GM18508 (cell line): Measurements from ENCODE around the gene CYB5RL.
"Not testable (repeated sequence)": the region's sequence is repeated elsewhere in the genome, so short reads cannot be mapped to it uniquely, and the experiment has no call there.

Source experiments
- ATAC-seq: cut with Tn5 transposase; IDR thresholded peaks from one replicate; pipeline ENCODE4 v1.9.1; 2021; ENCODE audit warnings: moderate number of reproducible peaks; ENCODE audit not compliant: insufficient read depth, unreplicated experiment

The CYB5RL gene

GRCh38 chr1:54227091-54227602, 27.3 kb upstream of the CYB5RL start:
- ATAC-seq: no peak

GRCh38 chr1:54225986-54226559, 26.2 kb upstream of the CYB5RL start:
- ATAC-seq: no peak

GRCh38 chr1:54225378-54225777, 25.5 kb upstream of the CYB5RL start:
- ATAC-seq: no peak

- ATAC-seq: no peak
Observed at GRCh38 chr1:54224233-54224632, 24.4 kb upstream of the CYB5RL start.

- ATAC-seq: no peak
Observed at GRCh38 chr1:54223441-54224202, 23.8 kb upstream of the CYB5RL start.

GRCh38 chr1:54222711-54223110, 22.9 kb upstream of the CYB5RL start:
- no peak for ATAC-seq

GRCh38 chr1:54221867-54222484, 22.1 kb upstream of the CYB5RL start:
- no peak for ATAC-seq

- ATAC-seq: no peak
Observed at GRCh38 chr1:54221113-54221834, 21.4 kb upstream of the CYB5RL start.

GRCh38 chr1:54220004-54220811, 20.4 kb upstream of the CYB5RL start:
- ATAC-seq: no peak

- ATAC-seq: no peak
Observed at GRCh38 chr1:54219688-54220003, 19.8 kb upstream of the CYB5RL start.

GRCh38 chr1:54218883-54219687, 19.3 kb upstream of the CYB5RL start:
- no peak for ATAC-seq

GRCh38 chr1:54215523-54215922, 15.7 kb upstream of the CYB5RL start:
- no peak for ATAC-seq

GRCh38 chr1:54212872-54213271, 13.0 kb upstream of the CYB5RL start:
- ATAC-seq: no peak

GRCh38 chr1:54207896-54208295, 8.1 kb upstream of the CYB5RL start:
- ATAC-seq: not testable (repeated sequence)

GRCh38 chr1:54207287-54207686, 7.5 kb upstream of the CYB5RL start:
- no peak for ATAC-seq

GRCh38 chr1:54204199-54204598, 4.4 kb upstream of the CYB5RL start:
- ATAC-seq: no peak

GRCh38 chr1:54200519-54200997, 728 bp upstream of the CYB5RL start:
- ATAC-seq: no peak

GRCh38 chr1:54199151-54199764, 572 bp downstream of the CYB5RL start:
- ATAC-seq: no peak

- no peak for ATAC-seq
Observed at GRCh38 chr1:54193453-54193852, 6.4 kb downstream of the CYB5RL start.
